Urothelium cell line (cell line): ENCODE measurements around the gene UBASH3A.
A peak's percentile ranks its signal among the peaks of the same experiment; 100 is the strongest.

ENCODE experiments used
- DNase-seq: peaks from one replicate; pipeline ENCODE4 v3.0.0; 2011; ENCODE audit warnings: low spot score, mixed read lengths
- FAIRE-seq: peaks from 2 replicates; lab custom pipeline; 2011; peaks lifted over from hg19 to GRCh38; lab: Jason Lieb, UNC

UBASH3A gene

DNA sequence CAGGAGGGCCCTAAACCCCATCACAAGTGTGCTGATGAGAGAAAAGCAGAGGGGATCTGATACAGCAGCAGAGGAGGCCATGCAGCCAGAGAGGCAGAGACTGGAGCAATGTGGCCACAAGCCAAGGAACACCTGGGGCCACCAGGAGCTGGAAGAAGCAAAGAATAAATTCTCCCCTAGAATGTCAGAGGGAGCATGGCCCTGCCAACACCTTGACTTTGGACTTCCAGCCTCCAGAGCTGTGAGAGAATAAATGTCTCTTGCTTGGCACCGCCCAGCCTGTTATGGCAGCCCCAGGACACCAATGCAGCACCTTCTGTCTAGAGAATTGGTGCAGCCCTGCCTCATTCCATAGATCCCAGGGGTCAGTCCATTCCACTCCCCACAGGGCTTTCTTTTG lies 25.3 kb downstream of the UBASH3A start:
- FAIRE-seq (no peak), DNase-seq (no peak)

DNA sequence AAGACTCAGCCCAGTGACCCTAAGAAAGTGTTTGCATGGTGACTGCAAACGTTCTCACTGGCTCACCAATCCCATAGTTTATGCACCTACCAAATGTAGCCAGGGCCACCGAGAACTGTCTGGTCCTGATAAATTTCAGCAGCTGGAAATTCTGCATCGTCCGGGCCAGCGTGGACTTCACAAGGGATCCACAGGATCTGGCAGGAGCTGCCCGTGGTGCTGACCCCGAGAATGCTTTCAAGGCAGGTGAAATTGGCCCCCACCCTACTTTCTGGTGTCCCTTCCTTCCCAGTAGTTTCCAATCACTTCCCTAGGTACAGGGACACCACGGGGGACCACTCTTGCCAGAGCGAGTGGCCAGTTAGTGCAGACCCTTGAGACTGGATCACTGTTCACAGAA lies 26.2 kb downstream of the UBASH3A start:
- DNase-seq (no peak), FAIRE-seq (no peak)

GRCh38 chr21:42430521-42430920 lies 26.8 kb downstream of the UBASH3A start:
- FAIRE-seq (no peak), DNase-seq (no peak)

GRCh38 chr21:42431196-42431595 lies 27.5 kb downstream of the UBASH3A start:
- FAIRE-seq, result no peak
- DNase-seq, result no peak

GRCh38 chr21:42432695-42433094 lies 29.0 kb downstream of the UBASH3A start:
- DNase-seq, result no peak

GRCh38 chr21:42433946-42434551 lies 30.3 kb downstream of the UBASH3A start:
- FAIRE-seq (no peak), DNase-seq (no peak)

More at GRCh38 chr21:42432695-42433094, 29.0 kb downstream of the UBASH3A start:
- no peak for FAIRE-seq

DNA sequence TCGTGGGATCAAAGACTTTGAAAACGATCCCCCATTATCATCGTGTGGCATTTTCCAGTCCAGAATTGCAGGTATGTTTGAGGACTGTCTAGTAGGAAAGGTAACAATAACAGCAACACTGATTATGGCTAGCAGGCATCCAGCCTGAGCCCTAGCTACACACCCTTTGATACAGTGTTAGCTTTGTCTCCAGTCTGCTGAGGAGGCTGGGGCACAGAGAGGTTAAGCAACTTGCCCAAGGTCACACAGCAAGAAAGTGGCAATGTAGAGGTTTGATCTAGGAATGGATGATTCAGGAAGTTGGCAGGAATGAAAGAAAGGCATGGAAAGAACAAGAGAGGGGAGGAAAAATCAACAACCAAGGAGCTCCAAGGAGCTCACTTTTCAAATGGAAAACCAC lies 31.2 kb downstream of the UBASH3A start:
- FAIRE-seq, result no peak

DNA sequence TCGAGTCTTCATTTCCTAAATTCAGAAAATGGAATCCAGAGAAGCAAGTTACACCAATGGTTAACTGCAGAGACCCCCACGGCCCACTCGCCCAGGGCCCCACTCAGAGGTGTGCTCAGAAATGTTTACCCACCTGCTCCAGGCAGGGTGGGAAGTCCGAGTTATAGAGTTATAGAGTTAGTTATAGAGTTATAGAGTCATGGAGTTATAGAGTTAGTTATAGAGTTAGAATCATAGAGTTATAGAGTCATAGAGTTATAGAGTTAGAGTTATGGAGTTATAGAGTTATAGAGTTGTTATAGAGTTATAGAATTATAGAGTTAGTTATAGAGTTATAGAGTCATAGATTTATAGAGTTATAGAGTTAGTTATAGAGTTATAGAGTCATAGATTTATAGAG lies 31.7 kb downstream of the UBASH3A start:
- no peak for FAIRE-seq
- DNase-seq, result no peak

More for the DNA sequence above, 31.2 kb downstream of the UBASH3A start:
- no peak for DNase-seq

- FAIRE-seq, result no peak
- DNase-seq, result no peak
Measured at GRCh38 chr21:42435833-42436232, 32.1 kb downstream of the UBASH3A start.

DNA sequence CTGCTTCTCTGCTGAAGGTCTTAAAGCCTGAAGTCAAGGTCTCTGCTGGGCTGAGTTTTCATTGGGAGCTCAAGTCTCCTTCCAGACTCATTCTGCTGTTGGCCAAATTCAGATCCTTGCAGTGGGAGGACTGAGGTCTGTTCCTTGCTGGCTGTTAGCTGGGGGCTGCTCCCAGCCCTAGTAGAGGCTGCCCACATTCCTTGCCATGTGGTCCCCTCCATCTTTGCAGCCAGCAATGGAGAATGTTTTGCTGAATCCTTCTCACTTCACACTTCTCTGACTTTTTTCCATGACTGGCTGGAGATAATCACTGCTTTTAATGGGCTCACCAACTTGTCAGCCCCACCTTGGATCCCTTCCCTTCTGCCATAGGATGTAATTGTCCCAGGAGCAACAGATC lies 33.2 kb downstream of the UBASH3A start:
- DNase-seq (no peak), FAIRE-seq (no peak)

GRCh38 chr21:42437786-42438185 lies 34.1 kb downstream of the UBASH3A start:
- FAIRE-seq, result no peak
- DNase-seq, result peak; percentile 25

DNA sequence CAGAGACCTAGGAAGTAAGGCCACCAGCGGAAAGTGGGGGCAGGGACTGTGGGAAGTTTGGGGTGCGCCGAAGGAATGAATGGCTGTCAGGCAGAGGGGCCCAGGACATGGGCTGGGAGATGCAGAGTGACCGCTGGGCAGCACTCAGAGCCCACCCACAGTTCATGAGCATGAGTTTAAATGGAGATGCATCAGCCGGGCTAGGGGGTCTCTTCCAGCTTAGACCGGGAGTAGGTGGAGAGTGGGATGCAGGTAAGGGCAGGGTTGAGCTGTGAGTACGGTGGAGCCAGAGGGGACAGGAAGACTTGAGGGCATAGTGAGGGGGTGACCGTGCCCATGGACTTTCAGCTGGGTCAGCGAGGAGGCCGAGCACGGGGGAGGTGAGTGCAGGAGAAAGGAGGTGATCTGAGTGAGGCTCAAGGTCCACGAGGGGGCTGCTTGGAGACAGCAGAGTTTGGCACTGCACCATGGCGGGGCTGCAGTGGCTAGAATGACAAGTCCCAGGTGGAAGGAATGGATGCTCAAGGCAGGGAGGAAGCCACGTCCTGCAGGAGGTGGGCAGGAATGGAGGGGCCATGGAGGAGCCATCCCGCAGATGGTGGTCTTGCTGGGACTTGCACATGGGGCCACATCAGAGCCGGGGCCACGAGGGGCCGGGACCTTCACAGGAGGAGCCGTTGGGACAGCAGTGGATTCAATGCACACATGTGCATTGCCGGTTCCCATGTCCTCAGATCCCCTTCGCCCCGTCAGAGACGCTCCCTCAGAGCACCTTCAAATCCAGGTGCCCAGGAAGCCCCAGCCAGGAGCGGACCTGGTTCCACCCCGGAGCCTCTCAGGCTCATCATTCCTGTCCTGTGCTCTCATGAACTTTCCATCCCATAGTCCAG lies 34.9 kb downstream of the UBASH3A start:
- DNase-seq, result no peak
- no peak for FAIRE-seq

DNA sequence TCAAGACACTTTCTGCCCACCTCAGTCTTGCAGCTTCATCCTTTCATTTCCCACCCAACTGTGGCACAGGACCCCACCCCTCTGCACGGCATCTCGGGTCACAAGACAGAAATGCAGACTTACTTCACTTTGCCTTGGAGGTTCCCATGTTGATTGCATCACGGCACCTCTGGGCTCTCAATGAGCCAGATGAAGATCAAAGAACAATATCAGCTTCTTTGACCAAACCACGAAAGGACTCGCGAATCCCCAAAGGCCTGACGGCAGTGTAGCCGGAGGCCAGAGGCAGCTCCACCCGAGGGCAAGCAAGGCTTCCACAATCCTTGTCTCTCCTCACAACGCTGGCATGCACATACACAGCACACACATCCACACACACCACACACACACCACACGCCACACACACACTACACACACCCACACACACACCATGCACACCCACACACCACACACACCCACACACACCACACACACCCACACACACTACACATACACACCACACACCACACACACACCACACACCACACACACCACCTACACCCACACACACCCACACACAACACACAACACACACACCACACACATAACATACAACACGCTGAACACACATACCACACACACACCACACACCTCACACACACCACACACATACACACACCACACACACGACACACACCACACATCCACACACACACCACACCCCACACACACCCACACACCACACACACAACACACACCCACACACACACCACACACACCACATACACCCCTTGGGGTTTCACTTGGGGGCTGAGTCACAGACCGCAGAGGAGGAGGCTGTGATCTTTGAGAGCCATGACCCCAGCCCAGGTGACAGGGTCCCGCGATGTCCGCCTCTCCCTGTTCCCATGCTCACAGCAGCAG lies 35.8 kb downstream of the UBASH3A start:
- FAIRE-seq, result peak; percentile 99

DNA sequence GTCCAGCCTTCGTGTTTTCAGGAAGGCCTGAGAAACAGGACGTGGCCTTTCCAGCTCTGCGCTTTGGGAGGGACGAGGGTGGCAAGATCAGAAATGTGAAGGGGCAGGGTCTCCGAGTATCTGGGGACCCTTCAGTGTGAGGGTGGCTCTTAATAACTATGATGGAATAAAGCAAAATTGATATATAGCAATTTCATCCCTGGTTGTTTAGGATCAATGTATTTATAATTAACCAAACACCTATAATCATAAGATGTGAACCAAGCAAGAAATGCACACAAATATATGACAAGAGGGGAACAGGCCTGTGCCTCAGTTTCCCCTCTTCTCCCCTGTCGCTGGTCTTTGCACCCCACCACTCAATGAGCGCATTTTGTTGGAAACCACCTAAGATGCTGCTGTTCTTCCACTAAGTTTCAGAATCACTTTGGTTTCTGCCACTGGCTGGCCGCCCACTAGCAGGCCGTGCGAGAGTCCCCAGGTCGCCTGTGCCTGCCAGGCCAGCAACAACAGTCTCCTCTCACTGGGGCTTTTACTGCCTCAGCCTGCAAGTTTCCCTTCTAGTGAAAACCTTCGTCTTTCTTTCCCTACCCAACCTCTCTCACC lies 36.6 kb downstream of the UBASH3A start:
- FAIRE-seq (no peak), DNase-seq (no peak)

More for the DNA sequence above, 35.8 kb downstream of the UBASH3A start:
- no peak for DNase-seq

DNA sequence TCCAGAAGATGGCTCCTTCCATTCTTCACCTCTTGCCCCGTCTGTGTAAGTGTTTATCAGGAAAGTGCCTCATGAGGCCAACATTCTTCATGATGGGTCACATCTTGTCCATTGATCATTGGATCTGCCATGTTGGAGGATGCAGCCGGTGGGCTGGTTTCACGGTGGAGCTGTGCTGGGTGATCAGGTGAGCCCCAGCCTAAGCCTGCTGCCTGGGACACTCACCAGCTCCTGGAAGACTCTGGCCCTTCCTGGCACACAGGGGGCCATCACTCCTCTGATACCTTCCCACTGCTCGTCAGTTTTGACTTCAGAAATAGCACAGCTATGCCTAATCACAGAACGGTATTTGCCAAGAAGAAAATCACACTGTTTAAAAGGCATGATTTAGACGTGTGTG lies 38.3 kb downstream of the UBASH3A start:
- DNase-seq, result no peak
- no peak for FAIRE-seq

GRCh38 chr21:42443181-42443785 lies 39.6 kb downstream of the UBASH3A start:
- FAIRE-seq (no peak), DNase-seq (no peak)

- FAIRE-seq (no peak), DNase-seq (no peak)
Measured at GRCh38 chr21:42443876-42444744, 40.4 kb downstream of the UBASH3A start.

- FAIRE-seq (no peak), DNase-seq (no peak)
Measured at GRCh38 chr21:42444745-42445059, 41.0 kb downstream of the UBASH3A start.

- FAIRE-seq (no peak), DNase-seq (no peak)
Measured at GRCh38 chr21:42445311-42445710, 41.6 kb downstream of the UBASH3A start.

DNA sequence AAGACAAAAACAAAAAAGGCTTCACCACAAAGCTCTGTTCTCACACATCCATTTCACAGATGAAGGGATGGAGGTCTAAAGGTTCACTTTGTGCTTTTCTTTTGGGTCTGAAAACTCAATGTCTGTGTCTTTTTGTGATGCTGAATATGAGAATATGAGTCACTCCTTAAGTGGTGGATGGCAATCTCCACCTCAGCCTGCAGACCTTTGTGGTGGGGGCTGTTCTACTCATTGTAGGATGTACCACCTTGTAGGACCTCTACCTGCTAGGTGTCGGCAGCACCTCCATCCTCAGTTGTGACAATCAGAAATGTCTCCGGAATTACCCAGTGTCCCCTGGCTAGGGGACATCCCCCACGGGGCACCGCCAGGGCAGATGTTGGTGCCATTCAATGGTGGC lies 42.8 kb downstream of the UBASH3A start:
- DNase-seq, result no peak
- FAIRE-seq, result no peak
